HG02610 (cell line): ENCODE results near the gene HSFX3.
"Not testable (repeated sequence)": the region's sequence is repeated elsewhere in the genome, so short reads cannot be mapped to it uniquely, and the experiment has no call there.

Experiments used
- ATAC-seq: cut with Tn5 transposase; IDR thresholded peaks from one replicate; pipeline ENCODE4 v1.9.1; 2021; ENCODE audit warnings: mild to moderate bottlenecking, moderate library complexity; ENCODE audit not compliant: unreplicated experiment

The HSFX3 gene

GRCh38 chrX:149518236-149518635 lies 31.5 kb downstream of the HSFX3 start:
- no peak for ATAC-seq

GRCh38 chrX:149517308-149517707 lies 32.4 kb downstream of the HSFX3 start:
- ATAC-seq, result no peak

DNA sequence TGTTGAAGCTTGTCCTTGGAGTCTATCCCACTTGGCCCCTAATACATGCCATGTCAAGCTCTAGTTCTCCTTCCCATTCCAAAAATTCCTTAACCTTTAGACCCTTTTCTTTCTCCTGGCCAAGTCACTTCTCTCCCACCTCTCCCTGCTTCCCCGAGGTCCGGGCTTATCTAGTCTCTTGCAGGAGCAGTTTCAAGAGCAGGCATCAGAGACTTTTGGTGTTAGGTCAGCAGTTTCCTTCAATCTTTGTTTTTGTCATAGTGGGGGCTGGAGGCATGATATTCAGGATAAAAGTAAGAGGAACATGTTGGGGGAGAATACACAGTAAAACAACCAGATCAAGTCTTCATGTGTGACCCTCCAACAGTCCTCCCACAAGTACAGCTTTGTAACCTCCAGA lies 33.1 kb downstream of the HSFX3 start:
- ATAC-seq, result no peak

DNA sequence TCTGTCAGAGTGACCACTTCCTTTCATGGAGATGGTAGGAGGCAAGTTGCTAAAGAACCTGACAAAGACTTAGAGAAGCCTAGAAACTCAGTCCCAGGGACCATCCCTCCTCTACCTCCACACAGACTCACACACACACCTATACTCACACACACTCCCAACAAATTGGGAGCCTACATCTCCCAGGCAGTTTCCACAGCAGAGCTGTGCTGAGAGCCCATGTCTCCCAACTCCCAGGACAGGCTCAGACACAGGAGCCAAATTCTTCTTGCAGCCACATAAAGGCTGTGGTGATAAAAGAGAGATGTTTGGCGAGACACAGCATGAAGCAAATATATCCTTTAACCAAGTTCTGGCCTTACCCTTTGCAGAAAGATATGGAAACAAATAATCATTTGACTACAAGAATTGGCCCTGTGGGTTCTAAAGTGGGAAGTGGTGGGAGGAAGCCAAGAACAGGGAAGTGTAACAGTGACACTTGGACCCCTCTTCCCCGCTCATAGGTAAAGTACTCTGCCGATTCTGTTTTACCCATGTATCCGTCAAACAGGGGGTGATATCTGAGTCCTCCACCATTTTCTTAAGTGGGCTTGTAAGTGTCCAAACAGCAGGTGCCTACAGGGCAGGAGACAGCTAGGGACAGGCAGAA lies 33.6 kb downstream of the HSFX3 start:
- no peak for ATAC-seq

GRCh38 chrX:149513825-149514428 lies 35.8 kb downstream of the HSFX3 start:
- ATAC-seq, result no peak

DNA sequence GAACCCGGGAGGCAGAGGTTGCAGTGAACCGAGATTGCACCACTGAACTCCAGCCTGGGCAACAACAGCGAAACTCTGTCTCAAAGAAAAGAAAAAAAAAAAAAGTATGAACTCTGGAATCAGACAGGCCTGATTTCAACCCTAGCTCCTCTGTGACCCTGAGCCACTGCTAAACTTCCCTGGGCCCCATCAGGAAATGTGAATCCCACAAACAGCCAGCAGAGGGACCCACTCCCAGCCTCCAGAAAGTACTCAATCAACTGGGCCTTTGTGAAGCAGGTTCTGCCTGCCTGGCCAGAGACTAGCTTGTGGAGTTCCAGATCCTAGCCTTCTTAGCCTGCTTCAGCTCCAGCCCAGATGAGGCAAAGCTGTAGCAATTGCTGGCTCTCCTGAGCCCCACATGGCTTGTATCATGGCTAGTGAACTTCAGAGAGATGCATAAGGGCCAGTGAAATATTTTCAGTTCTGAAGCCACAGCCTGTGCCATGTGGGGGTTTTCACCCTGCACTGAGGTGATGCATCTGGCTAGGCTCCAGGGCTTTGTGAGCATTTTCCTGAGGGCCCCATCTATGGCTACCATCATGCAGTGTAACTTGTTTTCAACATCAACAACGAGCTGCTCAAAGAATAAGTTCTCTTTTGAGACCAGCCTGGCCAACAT lies 37.4 kb downstream of the HSFX3 start:
- ATAC-seq, result peak; percentile 79

DNA sequence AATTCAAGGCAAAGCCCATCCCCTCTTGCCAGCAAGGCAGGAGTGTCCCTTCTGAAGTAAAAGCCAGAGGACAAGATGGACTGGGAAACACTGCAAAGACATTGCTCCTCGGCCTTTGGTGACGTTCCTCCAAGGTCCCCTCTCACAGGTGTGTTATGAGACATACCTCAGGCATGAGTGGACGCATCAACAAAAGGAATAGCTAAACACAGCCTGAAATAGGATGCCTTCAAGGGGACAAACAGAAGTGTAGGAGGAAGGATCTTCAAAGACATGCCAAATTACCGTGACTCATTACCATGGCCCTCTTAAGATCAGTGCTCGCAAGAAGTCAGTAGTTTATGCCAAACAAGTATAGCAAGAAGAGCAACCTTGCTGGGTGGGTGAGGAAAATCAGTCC lies 38.6 kb downstream of the HSFX3 start:
- no peak for ATAC-seq

DNA sequence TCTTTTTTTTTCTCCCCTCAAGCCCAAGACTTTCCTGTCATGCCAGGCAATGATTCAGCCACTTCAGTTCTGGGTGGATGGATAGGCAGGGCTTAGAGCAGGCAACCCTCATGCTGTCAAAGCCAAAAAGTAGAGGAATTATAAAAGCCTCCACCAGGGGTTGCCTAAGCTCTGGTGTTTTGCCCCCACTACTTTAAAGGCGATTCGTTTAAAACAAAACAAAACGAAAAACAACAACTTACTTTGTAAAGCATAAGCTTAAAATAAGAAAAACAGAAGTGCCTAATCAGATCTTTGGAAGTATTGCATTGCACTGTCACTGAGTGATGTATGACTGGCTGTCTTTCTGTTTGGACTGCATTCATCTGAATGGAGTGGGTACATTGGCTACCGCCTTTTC lies 39.3 kb downstream of the HSFX3 start:
- ATAC-seq, result no peak

GRCh38 chrX:149508467-149508866 lies 41.3 kb downstream of the HSFX3 start:
- no peak for ATAC-seq

DNA sequence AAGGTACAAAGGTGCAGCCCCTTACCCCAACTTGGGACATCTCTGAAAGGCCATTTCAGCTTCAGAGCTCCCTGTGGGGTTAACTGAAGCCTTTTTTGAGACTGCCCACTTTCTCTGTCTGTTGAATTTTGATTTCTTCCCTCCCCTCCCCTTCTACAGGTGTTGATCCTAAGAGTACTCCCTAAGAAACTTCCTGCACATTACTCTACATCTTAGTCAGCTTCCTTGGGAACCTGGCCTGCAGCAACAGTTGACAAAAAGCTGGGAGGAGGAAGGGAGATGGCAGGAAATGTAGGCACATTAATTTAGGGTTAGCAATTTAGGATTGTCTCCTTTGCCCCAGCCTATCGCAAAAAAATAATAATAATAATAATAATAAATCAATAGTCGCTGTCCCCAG lies 43.4 kb downstream of the HSFX3 start:
- no peak for ATAC-seq

GRCh38 chrX:149505671-149506070 lies 44.1 kb downstream of the HSFX3 start:
- ATAC-seq, result no peak

DNA sequence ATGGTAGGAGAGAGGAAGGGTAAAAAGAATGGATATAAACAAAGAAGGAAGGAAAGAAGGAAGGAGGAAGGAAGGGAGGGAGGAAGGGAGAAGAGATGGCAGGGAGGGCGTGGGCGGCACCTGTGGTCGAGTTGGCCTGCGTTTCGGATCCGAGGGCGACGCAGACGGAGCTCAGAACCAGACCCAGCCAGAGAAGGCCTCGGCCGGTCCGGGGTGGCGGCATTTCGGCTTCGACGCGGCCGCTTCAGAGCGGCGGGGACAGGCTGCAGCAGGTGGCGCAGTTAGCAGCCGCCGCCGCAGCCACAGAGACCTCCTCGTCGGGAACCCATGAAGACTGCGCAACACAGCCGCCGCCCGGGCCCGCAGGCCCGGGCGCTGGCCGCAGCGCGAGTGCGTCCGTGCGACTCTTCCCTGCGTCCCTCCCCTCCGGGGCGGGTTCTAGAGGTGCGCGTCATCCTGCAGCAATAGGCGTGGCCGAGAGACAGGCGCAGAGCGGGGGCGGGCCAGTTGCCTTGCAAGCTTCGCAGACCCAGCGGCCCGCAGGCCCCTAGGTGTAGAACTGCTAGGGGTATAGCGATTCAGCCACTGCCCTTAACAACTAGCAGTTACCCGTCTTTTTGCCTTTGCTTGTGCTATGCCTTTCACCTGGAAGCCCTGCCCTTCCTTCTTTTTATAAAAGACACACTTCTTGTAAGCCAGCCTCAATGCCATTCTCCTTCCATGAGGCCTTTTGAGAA lies 44.6 kb downstream of the HSFX3 start, which contains the start of gene IDS:
IDS (minus strand) TSS at position 392 of the 737 bp plus-strand sequence; CDS start at position 223, 169 bp downstream.
- ATAC-seq, result peak; percentile 78

GRCh38 chrX:149504226-149504914 lies 45.4 kb downstream of the HSFX3 start:
- ATAC-seq, result peak; percentile 32

DNA sequence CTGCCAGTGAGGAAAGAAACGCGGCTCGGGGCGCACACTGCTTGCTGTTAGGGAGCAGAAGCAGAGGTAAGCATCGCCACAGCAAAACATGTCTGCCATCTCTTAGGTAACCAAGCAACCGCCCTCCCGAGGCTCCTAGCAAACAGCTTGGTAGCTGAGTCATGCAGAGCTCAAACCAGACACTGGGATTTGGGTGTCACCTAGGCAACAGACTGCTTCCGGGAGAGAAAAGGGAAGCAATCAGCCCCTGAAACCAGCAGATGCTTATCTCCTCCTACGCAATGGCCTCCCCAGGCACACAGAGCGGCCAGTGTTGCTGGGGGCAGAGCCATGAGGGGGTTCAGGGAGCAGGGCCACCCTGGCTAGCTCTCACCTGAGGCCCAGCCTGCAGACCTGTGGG lies 46.3 kb downstream of the HSFX3 start:
- ATAC-seq, result peak; percentile 73

GRCh38 chrX:149502923-149503322 lies 46.8 kb downstream of the HSFX3 start:
- not testable (repeated sequence) for ATAC-seq

GRCh38 chrX:149499766-149500165 lies 50.0 kb downstream of the HSFX3 start:
- no peak for ATAC-seq

- ATAC-seq, result no peak
Measured at GRCh38 chrX:149498767-149499166, 51.0 kb downstream of the HSFX3 start.
